Measurements from ENCODE around the gene MACROH2A1.

- TF ChIP-seq CTCF (IDR thresholded peaks at IDR 0.05) (no peak), POLR2A (IDR thresholded peaks at IDR 0.05) (no peak)
Observed at GRCh38 chr5:135423146-135423845, 24.3 kb upstream of the MACROH2A1 start.
